Heart right ventricle (tissue), 16 donors: ENCODE results near the gene SFT2D3. TPM values are rescaled to one million over a fixed set of nuclear protein-coding genes. Genes with fewer than 3 reads are reported as not detected.

Experiments
- ATAC-seq, 8 donors: fragments of 200-7000 bp; cut with Tn5 transposase; one replicate each; pipeline ENCODE4 v1.9.1; 2020; ENCODE audit warnings: mild to moderate bottlenecking in 8 of 8, moderate library complexity in 8 of 8, moderate number of reproducible peaks in 1 of 8
- DNase-seq, 2 donors: peaks; one replicate each; pipeline ENCODE4 v3.0.0-alpha.2; 2020
- H3K27ac ChIP-seq, 10 donors: fragments of 200-600 bp; sonication (generic) in 2 of 10; one replicate each; pipeline versions ENCODE4 v1.5.0 to v1.8.0; 2020 to 2022; ENCODE audit warnings: mild to moderate bottlenecking in 3 of 10
- H3K27me3 ChIP-seq, 7 donors: fragments of 200-600 bp; one replicate each; pipeline ENCODE4 v1.8.0; 2021 to 2022; ENCODE audit warnings: mild to moderate bottlenecking in 2 of 7
- H3K36me3 ChIP-seq, 9 donors: fragments of 200-600 bp; sonication (generic) in 1 of 9; one replicate each; pipeline versions ENCODE4 v1.5.0 to v1.8.0; 2020 to 2022; ENCODE audit warnings: mild to moderate bottlenecking in 2 of 9
- H3K4me1 ChIP-seq, 9 donors: fragments of 200-600 bp; sonication (generic) in 1 of 9; one replicate each; pipeline versions ENCODE4 v1.5.0 to v1.8.0; 2020 to 2022; ENCODE audit warnings: mild to moderate bottlenecking in 4 of 9
- H3K4me3 ChIP-seq, 10 donors: fragments of 200-600 bp; sonication (generic) in 2 of 10; one replicate each; pipeline versions ENCODE4 v1.5.0 to v1.8.0; 2020 to 2022; ENCODE audit warnings: mild to moderate bottlenecking in 7 of 10, moderate library complexity in 2 of 10
- H3K9me3 ChIP-seq, 11 donors: fragments of 200-600 bp in 10 of 11; sonication (generic) in 2 of 11; one replicate each; pipeline versions ENCODE4 v1.5.0 to v1.8.0; 2013 to 2022; ENCODE audit warnings: mild to moderate bottlenecking in 2 of 11, control low read depth in 1 of 11, moderate library complexity in 1 of 11
- CTCF ChIP-seq, 9 donors: fragments of 200-600 bp; sonication (generic) in 2 of 9; IDR thresholded peaks; one replicate each; pipeline versions ENCODE4 v1.5.0 to v1.8.0; 2021 to 2022; ENCODE audit warnings: antibody characterized with exemption in 9 of 9, mild to moderate bottlenecking in 5 of 9, moderate library complexity in 1 of 9
- WGBS, 2 donors: extraction: QIAGEN DNeasy Blood & Tissue Kit; methylation state at CpG; one replicate each; pipeline ENCODE4 v1.1.7; 2013; ENCODE audit warnings: inconsistent platforms in 1 of 2; 5-methylcytosine and 5-hydroxymethylcytosine counted together
- intact Hi-C, 10 donors: fragments of 100-400 bp; cut with DNase I; formaldehyde crosslinking; loops; one replicate each; pipeline versions ENCODE4 v1.11.1 to v1.14.2; 2022
- polyA plus RNA-seq, 2 donors: library from polyadenylated mRNA; stranded (reverse); fragments of 200-250 nt; gene quantifications; one replicate each; pipeline ENCODE4 v1.2.3, GENCODE V29; 2013
- total RNA-seq, 10 donors: library from RNA; stranded (reverse); fragmentation: NEBNext Ultra II Directional in 3 of 10; extraction: Animal tissue kit (Norgen Biotek cat#: 25700) in 3 of 10; gene quantifications; one replicate each; pipeline versions ENCODE4 v1.2.1 to v1.2.4, GENCODE V29; 2021 to 2023
- donor health status: Arrhythmogenic right ventricular cardiomyopathy.
- donor health status: ischemic (EF 13 %, LVEDD 7.1; RV severe dilation, severe dysfunction).
- donor health status: healthy with polysubstance abuse.
- donor health status: DM: no; HTN: yes; CAD: no.
- donor health status: DM: no; HTN: no; CAD: no.
- donor health status: ischemic (EF 25% LVEDD 6.9; RV normal size, moderate dysfunction).
- donor health status: ischemic (EF 25% LVEDD 5.7; RV mildly dilated, moderate dysfunction).
- donor health status: healthy.
- donor health status: DM: yes; HTN: yes; CAD: no.
- donor health status: Ischemic cardiomyopathy.
- donor health status: ischemic (EF 35%, LVEDD 5.7; RV mildly dilated, moderate dysfunction).
- donor health status: nonischemic (EF 11% LVEDD 7.7; RV severe dilation, severe dysfunction).
- donor health status: DM: yes; HTN: yes; CAD: no.
- donor health status: PGD.
- donor health status: ischemic (EF 29% LVEDD 5.4; RV normal size, mild dysfunction).
- donor health status: nonischemic (EF 23%, LVEDD 6.1; RV moderate dilation, normal function).

The SFT2D3 gene
- total and polyA plus RNA-seq, 12 donors, result 2.2 to 5.6 (median 3.4) TPM

GRCh38 chr2:127700527-127701192 is 637 bp upstream of the SFT2D3 start:
- WGBS, 2 donors, result 46 to 50% methylated on average over 17 of the region's 17 CpGs

GRCh38 chr2:127701651-127702394 is 526 bp downstream of the SFT2D3 start:
- Histone ChIP-seq H3K36me3 (peaks cover 0 to 38% (median 11%) of the 10 kb centered on the region in 9 donors), H3K27me3 (no peaks in the 10 kb centered on the region), H3K27ac (peak overlapping the region; percentile 78 to 100 (median 95)), H3K9me3 (no peaks in the 10 kb centered on the region), H3K4me3 (peak overlapping the region; percentile 33 to 89 (median 61)), H3K4me1 (peaks cover 2 to 52% (median 43%) of the 10 kb centered on the region in 9 donors)
- peak in 5 of 9 donors; percentile 25 to 47 (median 39) for TF ChIP-seq CTCF (IDR thresholded peaks at IDR 0.05)
- intact Hi-C loops, result loop anchor here in 6 of 10 donors (2.0 to 10.0 kb wide), 7 partner anchors 103 to 177 kb away; partner anchors contain the start of genes IWS1 (in 5 of the 6) and WDR33 (in 3 of the 6)
- DNase-seq, result peak; percentile 62 to 80
- whole genome bisulfite sequencing, 2 donors, result 0% methylated on average over 106 to 108 of the region's 108 CpGs
- ATAC-seq, result peak; percentile 57 to 79 (median 64)

More at GRCh38 chr2:127700527-127701192, 637 bp upstream of the SFT2D3 start:
- ATAC-seq, result peak in 7 of 8 donors; percentile 9 to 51 (median 42)
- Histone ChIP-seq H3K9me3 (no peaks in the 10 kb centered on the region), H3K4me1 (peaks cover 2 to 53% (median 43%) of the 10 kb centered on the region in 9 donors), H3K27ac (peak overlapping the region; percentile 78 to 100 (median 95)), H3K4me3 (peak overlapping the region; percentile 33 to 89 (median 61)), H3K36me3 (peaks cover 0 to 26% (median 4%) of the 10 kb centered on the region in 9 donors), H3K27me3 (no peaks in the 10 kb centered on the region)
- no peak for TF ChIP-seq CTCF (IDR thresholded peaks at IDR 0.05)
- peak; percentile 55 to 62 for DNase-seq
- intact Hi-C loops, result loop anchor here in 6 of 10 donors (2.0 to 10.0 kb wide), 7 partner anchors 104 to 176 kb away; partner anchors contain the start of genes IWS1 (in 5 of the 6) and WDR33 (in 3 of the 6)

- peaks cover 0 to 45% (median 11%) of the 10 kb centered on the region in 9 donors for H3K36me3 ChIP-seq
- peak overlapping the region in 9 of 10 donors; percentile 53 to 89 (median 62) for H3K4me3 ChIP-seq
- DNase-seq (no peak), ATAC-seq (no peak)
- TF ChIP-seq CTCF (IDR thresholded peaks at IDR 0.05), result no peak
- H3K27me3 ChIP-seq, result no peaks in the 10 kb centered on the region
- H3K27ac ChIP-seq, result peak overlapping the region; percentile 78 to 100 (median 95)
- H3K9me3 ChIP-seq, result no peaks in the 10 kb centered on the region
- intact Hi-C loops, result loop anchor here in 6 of 10 donors (5.0 to 10.0 kb wide), 5 partner anchors 102 to 178 kb away; partner anchors contain the start of genes IWS1 (in 4 of the 6) and WDR33 (in 2 of the 6)
- peaks cover 2 to 52% (median 43%) of the 10 kb centered on the region in 9 donors for H3K4me1 ChIP-seq
- WGBS, 2 donors, result 41 to 42% methylated on average over 19 of the region's 19 CpGs
Measured at GRCh38 chr2:127702395-127703009, 1.2 kb downstream of the SFT2D3 start.
